ENCODE results near the gene ZNF148. TPM values are rescaled to one million over a fixed set of nuclear protein-coding genes. Genes with fewer than 3 reads are reported as not detected.

The ZNF148 gene
- polyA plus RNA-seq, 3 donors = 6.5 to 48.4 (median 34.1) TPM

- no peak for TF ChIP-seq CTCF (IDR thresholded peaks at IDR 0.05)
- H3K4me2 ChIP-seq (replicated peaks; ENCODE audit: extremely low read depth, low read length, poor library complexity, severe bottlenecking) = no peak overlapping the region
- no peaks in the 10 kb centered on the region for H3K27me3 ChIP-seq (ENCODE audit: control insufficient read depth in 2 of 2, insufficient read depth in 2 of 2, low read length in 2 of 2)
- peaks cover 3% of the 10 kb centered on the region for H3K4me1 Mint-ChIP-seq
- no peaks in the 10 kb centered on the region for H3K9me3 ChIP-seq (replicated peaks in 1 of 2; ENCODE audit: control insufficient read depth in 1 of 2, insufficient read depth in 1 of 2, low read length in 2 of 2)
- no peaks in the 10 kb centered on the region for H3K4me1 ChIP-seq (ENCODE audit: control insufficient read depth in 1 of 2, insufficient read depth in 2 of 2, low read length in 2 of 2)
- DNase-seq = no peak
- H3K36me3 ChIP-seq (replicated peaks in 1 of 2; ENCODE audit: control insufficient read depth in 1 of 2, insufficient read depth in 2 of 2, low read length in 2 of 2) = no peaks in the 10 kb centered on the region
- H3K4me3 Mint-ChIP-seq = no peak overlapping the region
- no peaks in the 10 kb centered on the region for H3K79me2 ChIP-seq (ENCODE audit: insufficient read depth, low read length)
- no peak overlapping the region for H3K4me3 ChIP-seq (replicated peaks in 1 of 3; ENCODE audit: low read depth in 2 of 3, low read length in 3 of 3)
- H3K27ac Mint-ChIP-seq = no peak overlapping the region
- 97% methylated on average over 3 of the region's 6 CpGs for WGBS (ENCODE audit: insufficient coverage)
- H2AFZ ChIP-seq (ENCODE audit: insufficient read depth, low read depth, low read length, poor library complexity, severe bottlenecking) = no peak overlapping the region
- H3K9ac ChIP-seq (ENCODE audit: insufficient read depth, low read length, poor library complexity, severe bottlenecking) = no peak overlapping the region
- intact Hi-C loops (cut with micrococcal nuclease) = no loop called here
- H3K36me3 Mint-ChIP-seq = no peaks in the 10 kb centered on the region
- no peak overlapping the region for H3K27ac ChIP-seq (ENCODE audit: low read depth in 1 of 2, low read length in 2 of 2)
- H3K27me3 Mint-ChIP-seq (ENCODE audit: low read depth in 3 of 3) = peaks cover 3 to 7% (median 5%) of the 10 kb centered on the region in 3 donors
- no peaks in the 10 kb centered on the region for H4K20me1 ChIP-seq (ENCODE audit: insufficient read depth, low read length)
- H3K9me3 Mint-ChIP-seq = no peaks in the 10 kb centered on the region
Measured at GRCh38 chr3:125200731-125201139, 174.4 kb downstream of the ZNF148 start.

- no peaks in the 10 kb centered on the region for H3K9me3 Mint-ChIP-seq
- H2AFZ ChIP-seq (ENCODE audit: insufficient read depth, low read depth, low read length, poor library complexity, severe bottlenecking) = no peak overlapping the region
- WGBS (ENCODE audit: insufficient coverage) = 43% methylated on average over 1 of the region's 5 CpGs
Measured at GRCh38 chr3:125194849-125195601, 180.1 kb downstream of the ZNF148 start.

More at GRCh38 chr3:125194849-125195601, 180.1 kb downstream of the ZNF148 start:
- Histone ChIP-seq H3K9me3 (replicated peaks in 1 of 2; ENCODE audit: control insufficient read depth in 1 of 2, insufficient read depth in 1 of 2, low read length in 2 of 2) (no peaks in the 10 kb centered on the region), H3K79me2 (ENCODE audit: insufficient read depth, low read length) (no peaks in the 10 kb centered on the region), H3K4me1 (ENCODE audit: control insufficient read depth in 1 of 2, insufficient read depth in 2 of 2, low read length in 2 of 2) (no peaks in the 10 kb centered on the region), H3K27me3 (ENCODE audit: control insufficient read depth in 2 of 2, insufficient read depth in 2 of 2, low read length in 2 of 2) (no peaks in the 10 kb centered on the region), H3K36me3 (replicated peaks in 1 of 2; ENCODE audit: control insufficient read depth in 1 of 2, insufficient read depth in 2 of 2, low read length in 2 of 2) (no peaks in the 10 kb centered on the region), H3K9ac (ENCODE audit: insufficient read depth, low read length, poor library complexity, severe bottlenecking) (no peak overlapping the region), H3K4me3 (replicated peaks in 1 of 3; ENCODE audit: low read depth in 2 of 3, low read length in 3 of 3) (no peak overlapping the region), H4K20me1 (ENCODE audit: insufficient read depth, low read length) (no peaks in the 10 kb centered on the region), H3K27ac (ENCODE audit: low read depth in 1 of 2, low read length in 2 of 2) (no peak overlapping the region), H3K4me2 (replicated peaks; ENCODE audit: extremely low read depth, low read length, poor library complexity, severe bottlenecking) (no peak overlapping the region)
- Mint-ChIP-seq H3K4me3 (no peak overlapping the region), H3K36me3 (no peaks in the 10 kb centered on the region), H3K27ac (no peak overlapping the region), H3K27me3 (ENCODE audit: low read depth in 3 of 3) (peaks cover 5 to 10% (median 9%) of the 10 kb centered on the region in 3 donors), H3K4me1 (peaks cover 9% of the 10 kb centered on the region)
- DNase-seq = no peak
- intact Hi-C loops (cut with micrococcal nuclease) = no loop called here
- TF ChIP-seq CTCF (IDR thresholded peaks at IDR 0.05) = no peak
